HL-60/S4 treated with retinoic acid at 250 ng/mL for 4 days and 3 days (cell line): Measurements from ENCODE around the gene SHISA8.

Experiments used
- in situ Hi-C: fragments of 300-500 bp; cut with MboI; formaldehyde crosslinking; loops from 2 replicates; pipeline ENCODE4 v1.7.0; 2022; ENCODE audit warnings: low sequenced_read_pairs

The SHISA8 gene

DNA sequence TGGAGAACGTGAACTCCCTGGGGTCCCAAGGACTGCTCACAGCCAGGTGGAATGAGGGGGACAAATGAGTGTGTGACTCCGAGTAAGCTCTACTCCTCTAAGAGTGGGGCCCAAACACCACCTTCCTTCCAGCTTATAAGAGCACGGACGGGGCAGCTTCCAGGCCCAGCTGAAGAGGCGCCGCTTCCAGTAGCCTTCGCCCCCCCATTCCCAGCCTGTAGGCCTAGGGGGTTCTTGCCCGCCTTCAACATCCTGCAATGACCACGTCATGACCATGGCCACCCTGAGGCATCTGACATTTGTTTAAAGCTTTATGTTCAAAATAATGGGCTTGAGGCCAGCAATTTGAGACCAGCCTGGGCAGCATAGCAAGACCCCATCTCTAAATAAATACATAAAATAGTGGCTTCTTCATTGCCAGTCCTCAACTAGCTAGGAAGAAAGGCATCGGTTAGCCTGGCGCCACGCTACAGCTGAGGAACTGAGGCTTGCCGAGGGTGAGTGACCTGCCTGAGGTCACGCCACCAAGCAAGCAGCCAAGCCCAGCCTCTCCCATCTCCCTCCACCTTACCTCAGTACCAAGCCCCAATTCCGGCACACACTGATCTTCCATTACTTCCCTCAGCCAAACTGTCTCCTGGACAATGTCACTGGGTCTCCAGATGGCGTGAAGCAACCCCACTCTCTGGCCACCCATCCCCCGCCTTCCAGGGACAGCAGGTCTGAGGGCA, 19.6 kb upstream of the SHISA8 start:
- in situ Hi-C loops = no loop called here

- in situ Hi-C loops = no loop called here
Observed at GRCh38 chr22:41933411-41934177, 18.7 kb upstream of the SHISA8 start.

DNA sequence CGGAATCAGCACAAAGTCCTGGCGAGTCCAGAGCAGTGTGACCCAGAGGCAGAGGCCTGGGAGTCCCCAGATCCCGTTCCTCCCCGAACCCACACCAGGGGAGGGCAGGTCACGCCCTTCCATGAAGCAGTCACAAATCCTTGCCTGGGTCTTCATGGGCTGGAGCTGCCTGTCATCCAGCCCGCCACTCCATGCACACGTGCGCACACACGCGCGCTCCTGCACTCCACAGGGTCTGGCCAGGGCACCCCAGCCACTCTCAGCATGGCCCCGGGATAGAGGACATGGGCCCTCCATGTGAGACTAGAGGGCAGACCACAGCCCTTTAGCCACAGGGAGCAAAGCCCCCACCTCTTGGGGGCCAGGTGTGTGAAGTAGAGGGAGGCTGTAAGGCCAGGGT, 17.5 kb upstream of the SHISA8 start:
- in situ Hi-C loops = no loop called here

GRCh38 chr22:41931701-41932269, 16.9 kb upstream of the SHISA8 start:
- in situ Hi-C loops = no loop called here

DNA sequence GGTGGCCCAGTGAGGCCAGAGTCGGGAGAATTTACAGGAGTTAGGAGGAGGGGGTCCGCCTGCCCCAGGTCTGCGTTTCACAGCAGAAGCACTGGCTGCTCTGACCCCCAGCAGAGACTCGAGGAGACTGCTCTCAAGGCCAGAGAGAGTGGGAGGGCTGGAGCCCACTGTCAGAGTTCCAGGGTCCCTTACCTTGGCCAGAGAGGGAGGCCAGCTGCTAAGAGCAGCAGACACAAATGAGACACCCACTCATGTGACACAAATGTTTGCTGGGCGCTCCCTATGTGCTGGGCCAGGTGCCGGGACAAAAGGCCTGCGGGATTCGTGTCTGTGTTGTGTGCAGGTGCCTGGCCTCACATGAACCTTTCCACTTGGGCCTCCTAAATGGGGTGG, 14.5 kb upstream of the SHISA8 start:
- in situ Hi-C loops = no loop called here

- in situ Hi-C loops = no loop called here
Observed at GRCh38 chr22:41928593-41929417, 13.9 kb upstream of the SHISA8 start.

DNA sequence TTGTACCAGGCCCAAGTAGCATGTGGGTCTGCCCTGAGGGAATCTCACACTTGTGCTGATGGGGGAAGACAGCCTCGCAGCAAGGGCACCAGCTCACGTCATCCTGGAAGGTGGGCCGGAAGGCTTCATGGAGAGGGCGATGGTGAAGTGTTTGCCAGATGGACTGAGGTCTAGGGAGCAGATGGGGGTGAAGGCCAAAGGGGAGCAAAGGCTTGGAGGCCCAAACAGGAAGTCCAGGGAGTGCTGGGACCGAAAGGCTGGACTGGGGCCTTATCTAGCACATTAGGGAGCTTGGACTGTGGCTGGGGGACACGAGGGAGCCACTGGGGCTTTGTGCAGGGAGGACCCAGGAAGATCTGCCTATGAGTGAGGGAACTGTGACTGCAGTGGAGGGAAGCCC, 12.9 kb upstream of the SHISA8 start:
- in situ Hi-C loops = no loop called here

GRCh38 chr22:41925783-41926460, 11.0 kb upstream of the SHISA8 start:
- in situ Hi-C loops = no loop called here

GRCh38 chr22:41923595-41924276, 8.9 kb upstream of the SHISA8 start:
- in situ Hi-C loops = no loop called here

- in situ Hi-C loops = no loop called here
Observed at GRCh38 chr22:41922940-41923594, 8.2 kb upstream of the SHISA8 start.

- in situ Hi-C loops = no loop called here
Observed at GRCh38 chr22:41922328-41922727, 7.5 kb upstream of the SHISA8 start.

GRCh38 chr22:41920271-41920976, 5.5 kb upstream of the SHISA8 start:
- in situ Hi-C loops = no loop called here

DNA sequence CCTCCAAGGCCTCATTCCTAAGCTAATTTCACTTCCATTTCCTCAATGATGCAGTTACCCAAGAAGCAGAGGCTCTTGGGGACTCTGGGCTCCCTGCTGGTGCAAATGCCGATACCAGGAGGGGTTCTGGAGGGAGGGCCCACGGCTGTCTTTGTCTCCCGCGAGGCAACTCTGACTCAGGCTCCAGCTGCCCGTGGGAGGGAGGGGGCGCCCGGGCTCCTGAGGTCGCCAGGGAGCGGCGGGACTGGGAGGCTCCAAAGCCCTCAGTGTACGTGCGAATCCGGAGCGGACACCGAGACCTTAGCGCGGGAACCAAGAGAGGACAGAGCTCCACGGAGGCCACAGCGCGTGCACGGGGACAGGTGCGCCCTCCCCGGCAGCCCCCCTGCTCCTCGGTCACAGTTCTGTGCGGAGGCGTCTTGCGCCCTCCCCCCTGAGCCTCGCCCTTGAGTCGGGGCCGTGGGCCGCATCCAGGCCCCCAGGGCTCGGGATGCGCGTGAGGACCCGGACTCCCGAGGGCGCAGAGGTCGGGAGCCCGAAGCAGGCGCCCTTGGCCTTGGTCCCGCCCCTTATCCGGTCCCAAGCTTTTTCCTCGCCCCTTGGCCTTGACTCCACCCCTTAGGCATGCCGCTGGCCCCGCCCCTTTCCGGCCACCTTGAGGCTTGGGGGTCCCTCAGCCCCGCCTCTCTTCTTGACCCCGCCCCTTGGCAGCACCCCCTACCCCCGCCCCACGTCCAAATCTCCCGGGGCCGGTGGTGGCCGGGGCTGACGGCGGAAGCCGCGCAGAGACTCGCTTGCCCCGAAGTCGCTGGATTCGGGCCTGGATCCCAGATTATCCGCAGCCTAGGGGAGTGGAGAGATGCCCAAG, 4.7 kb upstream of the SHISA8 start:
- in situ Hi-C loops = no loop called here

GRCh38 chr22:41917903-41918791, 3.3 kb upstream of the SHISA8 start:
- in situ Hi-C loops = no loop called here

DNA sequence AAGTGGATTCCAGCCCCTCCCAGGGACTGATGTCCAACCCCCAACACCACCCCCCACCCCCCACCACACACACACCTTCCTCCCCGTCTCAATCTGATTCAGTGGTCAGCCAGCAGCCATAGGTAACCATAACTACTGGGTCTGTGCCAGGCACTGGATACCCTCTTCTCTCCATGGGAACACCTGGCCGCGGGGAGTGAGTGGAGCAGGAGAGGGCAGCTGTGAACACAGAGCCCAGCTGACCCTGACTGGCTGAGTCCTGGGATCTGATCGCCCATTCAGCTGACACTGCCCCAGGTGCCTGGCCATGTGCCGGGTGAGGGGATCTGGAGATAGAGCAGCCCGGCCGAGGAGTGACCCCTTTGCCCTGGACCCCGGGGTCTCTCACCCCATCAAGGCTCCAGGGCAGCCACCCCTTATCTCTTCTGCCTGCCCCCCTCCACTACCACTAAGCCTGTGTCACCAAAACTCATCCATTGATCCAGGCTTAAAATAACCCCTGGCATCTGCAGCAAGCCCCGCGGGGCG, 2.6 kb upstream of the SHISA8 start:
- in situ Hi-C loops = no loop called here

DNA sequence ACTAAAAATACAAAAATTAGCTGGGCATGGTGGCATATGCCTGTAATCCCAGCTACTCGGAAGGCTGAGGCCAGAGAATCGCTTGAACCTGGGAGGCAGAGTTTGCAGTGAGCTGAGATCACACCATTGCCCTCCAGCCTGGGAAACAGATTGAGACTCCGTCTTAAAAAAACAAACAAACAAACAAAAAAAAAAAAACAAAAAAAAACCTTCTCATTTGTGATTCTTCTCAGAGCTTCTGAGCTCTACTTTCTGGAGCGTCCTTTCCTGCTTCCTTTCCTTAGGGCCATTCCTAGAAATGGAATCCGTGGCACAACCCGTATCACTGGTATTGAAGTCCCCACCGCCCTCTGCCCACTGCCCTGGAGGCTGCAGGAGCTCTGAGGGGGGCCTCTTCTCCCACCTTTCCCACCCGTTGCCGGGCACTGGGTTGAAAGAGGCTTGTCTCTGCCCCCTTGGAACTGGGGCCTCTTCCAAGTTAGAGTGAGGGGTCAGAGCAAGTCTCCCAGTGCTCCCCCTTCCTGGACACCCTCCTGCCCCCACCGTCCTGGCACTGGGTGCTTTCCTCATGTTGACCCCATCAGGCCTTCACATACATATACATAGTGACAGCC, 2.0 kb upstream of the SHISA8 start:
- in situ Hi-C loops = no loop called here
